DND-41 (cell line): ENCODE measurements around the gene CHN1.

Experiments
- EZH2 ChIP-seq: IDR thresholded peaks from 3 replicates; pipeline ENCODE4 v1.6.1; 2012; ENCODE audit warnings: borderline replicate concordance, low read depth, mild to moderate bottlenecking, moderate library complexity, low read length, inconsistent platforms; ENCODE audit not compliant: severe bottlenecking
- TF ChIP-seq, protein P1 (sequence below): IDR thresholded peaks from 2 replicates; pipeline ENCODE4 v1.5.1; 2012; ENCODE audit warnings: borderline replicate concordance, low read length, moderate library complexity, mild to moderate bottlenecking; ENCODE audit not compliant: poor library complexity, severe bottlenecking; ENCODE audit errors: extremely low read depth

DNA sequence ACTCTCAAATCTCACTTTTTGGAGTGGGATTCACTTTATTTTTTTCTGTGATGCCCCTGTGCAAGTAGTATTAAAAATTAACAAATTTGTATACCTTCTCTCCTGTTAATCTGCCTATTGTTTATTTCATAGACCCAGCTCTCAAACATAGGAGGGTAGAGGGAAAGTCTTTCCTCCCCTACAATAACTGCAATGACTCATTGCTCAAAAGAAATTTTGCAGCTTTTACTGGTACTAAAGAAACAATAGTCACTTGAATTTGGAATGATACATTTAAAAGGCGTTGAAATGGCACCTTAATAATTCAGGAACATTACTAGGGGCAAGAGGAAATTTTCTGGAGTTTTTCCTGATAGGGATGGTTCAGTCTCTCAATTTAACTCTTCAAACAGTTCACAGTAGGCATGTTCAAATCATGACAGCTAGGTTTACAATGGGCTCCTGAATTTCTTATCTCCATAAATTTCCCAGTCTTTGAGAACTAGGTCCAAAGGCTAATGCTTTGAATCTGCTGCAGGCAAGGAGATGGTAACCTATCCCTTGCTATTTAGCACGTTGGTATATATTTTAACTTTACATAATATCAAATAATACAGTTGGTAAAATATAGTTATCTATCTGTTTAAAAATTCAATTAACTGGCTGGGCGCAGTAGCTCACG lies 88.8 kb downstream of the CHN1 start:
- TF ChIP-seq, protein P1, sequence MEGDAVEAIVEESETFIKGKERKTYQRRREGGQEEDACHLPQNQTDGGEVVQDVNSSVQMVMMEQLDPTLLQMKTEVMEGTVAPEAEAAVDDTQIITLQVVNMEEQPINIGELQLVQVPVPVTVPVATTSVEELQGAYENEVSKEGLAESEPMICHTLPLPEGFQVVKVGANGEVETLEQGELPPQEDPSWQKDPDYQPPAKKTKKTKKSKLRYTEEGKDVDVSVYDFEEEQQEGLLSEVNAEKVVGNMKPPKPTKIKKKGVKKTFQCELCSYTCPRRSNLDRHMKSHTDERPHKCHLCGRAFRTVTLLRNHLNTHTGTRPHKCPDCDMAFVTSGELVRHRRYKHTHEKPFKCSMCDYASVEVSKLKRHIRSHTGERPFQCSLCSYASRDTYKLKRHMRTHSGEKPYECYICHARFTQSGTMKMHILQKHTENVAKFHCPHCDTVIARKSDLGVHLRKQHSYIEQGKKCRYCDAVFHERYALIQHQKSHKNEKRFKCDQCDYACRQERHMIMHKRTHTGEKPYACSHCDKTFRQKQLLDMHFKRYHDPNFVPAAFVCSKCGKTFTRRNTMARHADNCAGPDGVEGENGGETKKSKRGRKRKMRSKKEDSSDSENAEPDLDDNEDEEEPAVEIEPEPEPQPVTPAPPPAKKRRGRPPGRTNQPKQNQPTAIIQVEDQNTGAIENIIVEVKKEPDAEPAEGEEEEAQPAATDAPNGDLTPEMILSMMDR, result no peak
- no peak for TF ChIP-seq EZH2
